C4-2B (cell line): ENCODE measurements around the gene SEZ6.

Source experiments
- CTCF ChIP-seq: fragments of 450-650 bp; conservative IDR thresholded peaks from 2 replicates; pipeline ENCODE4 v1.5.1; 2017; ENCODE audit warnings: mild to moderate bottlenecking
- ZFX ChIP-seq: fragments of 450-650 bp; IDR thresholded peaks from 2 replicates; pipeline ENCODE4 v1.6.1; 2017

DNA sequence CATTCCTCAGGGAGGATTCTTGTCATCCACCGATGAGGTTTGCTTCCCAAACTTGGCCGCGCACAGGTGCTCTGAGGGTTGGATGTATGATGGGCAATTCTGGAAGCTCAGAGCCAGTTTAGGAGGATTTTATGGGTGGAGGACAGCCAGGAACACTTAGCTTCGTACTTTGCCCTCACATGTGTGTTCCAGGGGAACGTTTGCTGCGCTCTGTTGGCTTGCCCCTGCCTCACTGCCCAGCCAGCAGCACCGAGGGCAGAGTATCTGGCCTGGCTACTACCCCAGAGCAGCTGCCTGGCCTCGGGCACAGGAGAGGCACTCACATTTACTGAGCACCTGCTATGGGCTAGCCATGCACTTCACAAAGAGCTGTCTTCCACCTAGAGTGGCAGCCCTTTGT is 14.1 kb downstream of the SEZ6 start:
- TF ChIP-seq CTCF: no peak
- no peak for TF ChIP-seq ZFX
